NOMO-1 treated with dmso at 0.1 percent for 144 hours (cell line): ENCODE measurements around the gene ILDR1.
"Not testable (repeated sequence)": the region's sequence is repeated elsewhere in the genome, so short reads cannot be mapped to it uniquely, and the experiment has no call there.

ENCODE experiments used
- DNase-seq: peaks from one replicate; lab custom pipeline; 2025; ENCODE audit not compliant: unreplicated experiment; lab: John Stamatoyannopoulos, UW

ILDR1 gene

DNA sequence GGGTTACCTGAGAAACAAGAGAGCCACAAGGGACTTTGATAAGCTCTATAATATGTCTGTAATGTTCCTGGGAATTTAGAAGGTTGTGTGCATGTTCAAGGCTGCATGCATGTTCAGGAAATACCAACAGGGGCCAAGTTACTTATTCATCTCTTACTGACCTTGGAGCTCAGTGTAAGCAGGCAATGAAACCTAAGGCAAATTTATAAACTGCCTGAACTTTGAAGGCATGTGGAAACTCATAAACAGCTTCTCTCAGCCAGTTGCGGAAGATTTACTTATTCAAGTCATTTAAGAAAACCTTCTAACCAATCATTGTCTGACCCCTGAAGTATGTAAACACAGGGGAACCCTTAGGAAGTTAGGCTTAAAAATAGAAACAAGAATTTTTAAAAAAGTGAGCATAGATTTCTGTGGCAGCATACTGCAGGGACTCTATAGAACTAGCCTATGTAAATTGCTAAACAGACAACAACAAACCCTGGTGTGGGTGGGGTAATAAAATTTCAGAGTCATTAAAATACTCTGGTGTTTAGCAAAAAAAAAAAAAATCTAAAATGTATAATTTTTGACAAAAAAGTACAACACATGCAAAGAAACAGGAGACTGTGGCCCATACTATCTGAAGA is 70.6 kb downstream of the ILDR1 start:
- no peak for DNase-seq

DNA sequence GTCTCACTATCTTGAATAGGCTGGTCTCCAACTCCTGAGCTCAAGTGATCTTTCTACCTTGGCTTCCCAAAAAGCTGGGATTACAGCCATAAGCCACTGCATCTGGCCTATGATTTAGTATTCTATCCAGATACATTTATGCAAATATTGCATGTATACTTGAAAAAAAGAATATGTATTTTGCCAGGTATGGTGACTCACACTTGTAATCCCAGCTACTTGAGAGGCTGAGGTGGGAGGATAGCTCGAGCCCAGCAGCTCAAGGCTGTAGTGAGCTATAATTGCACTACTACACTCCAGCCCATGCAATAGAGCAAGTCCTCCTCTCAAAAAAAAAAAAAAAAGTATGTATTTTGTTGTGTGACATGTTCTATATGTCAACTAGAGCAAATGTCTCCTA is 73.4 kb downstream of the ILDR1 start:
- no peak for DNase-seq

DNA sequence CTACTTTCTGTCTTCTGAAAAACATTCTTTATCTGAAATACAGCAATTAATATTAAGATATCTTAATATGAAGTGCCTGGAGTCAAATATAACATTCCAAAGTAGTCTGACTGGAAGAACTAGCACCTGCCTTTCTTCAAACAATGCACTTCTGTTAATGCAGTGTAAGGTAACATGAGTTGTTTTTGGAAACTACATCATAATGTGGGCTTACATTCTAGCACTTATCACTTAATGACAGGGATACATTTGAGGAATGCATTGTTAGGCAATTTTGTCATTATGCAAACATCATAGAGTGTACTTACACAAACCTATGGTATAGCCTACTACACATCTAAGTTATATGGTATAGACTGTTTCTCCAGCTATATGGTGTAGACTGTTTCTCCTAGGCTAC is 78.6 kb downstream of the ILDR1 start:
- DNase-seq, result no peak

DNA sequence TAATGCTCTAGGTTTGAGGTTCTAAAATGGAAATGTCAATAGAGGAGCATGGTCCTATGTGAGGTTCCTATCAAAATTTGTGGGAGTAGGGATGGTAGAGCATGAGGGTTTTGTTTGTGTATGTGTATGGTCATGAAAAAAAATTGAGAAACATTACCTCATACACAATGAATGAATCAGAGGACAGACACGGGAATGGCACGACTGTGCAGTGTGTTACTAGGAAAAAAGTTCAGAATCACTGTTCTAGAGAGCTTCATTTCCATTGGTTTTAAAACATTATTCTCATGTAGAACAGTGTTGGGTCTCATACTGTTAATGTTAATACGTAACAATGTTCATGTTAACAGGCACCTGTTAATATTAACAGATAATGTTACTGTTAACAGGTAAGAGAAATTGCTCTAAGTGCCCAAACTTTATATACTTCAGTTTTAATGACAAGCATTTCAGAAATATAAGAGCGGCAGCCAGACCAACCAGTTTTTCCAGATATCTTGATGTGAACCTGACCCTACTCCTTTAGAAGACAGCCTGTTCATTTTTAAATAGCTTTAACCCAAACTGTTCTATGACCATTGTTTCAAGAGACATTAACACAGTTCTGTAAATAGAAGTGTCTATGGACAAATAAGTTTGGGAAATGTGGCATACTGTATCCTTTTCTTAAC is 79.8 kb downstream of the ILDR1 start:
- no peak for DNase-seq

DNA sequence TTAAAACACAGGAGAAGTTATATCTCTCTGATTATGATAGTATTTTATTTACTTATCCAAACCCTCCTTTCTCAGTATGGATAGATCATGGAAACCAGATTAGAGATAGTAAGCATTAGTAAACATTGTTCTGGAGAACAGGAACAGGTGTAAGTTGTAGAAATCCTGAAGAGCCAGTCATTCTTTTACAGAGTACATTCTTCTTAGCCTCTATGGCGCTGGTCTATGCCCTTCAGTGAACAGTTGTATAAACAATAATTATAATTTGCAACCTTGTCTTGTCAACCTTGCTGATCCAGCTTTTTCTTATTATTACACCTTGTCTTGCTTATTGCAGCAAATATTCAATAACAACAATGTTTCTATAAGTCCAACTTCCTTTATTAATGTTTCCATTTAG is 80.5 kb downstream of the ILDR1 start:
- no peak for DNase-seq

DNA sequence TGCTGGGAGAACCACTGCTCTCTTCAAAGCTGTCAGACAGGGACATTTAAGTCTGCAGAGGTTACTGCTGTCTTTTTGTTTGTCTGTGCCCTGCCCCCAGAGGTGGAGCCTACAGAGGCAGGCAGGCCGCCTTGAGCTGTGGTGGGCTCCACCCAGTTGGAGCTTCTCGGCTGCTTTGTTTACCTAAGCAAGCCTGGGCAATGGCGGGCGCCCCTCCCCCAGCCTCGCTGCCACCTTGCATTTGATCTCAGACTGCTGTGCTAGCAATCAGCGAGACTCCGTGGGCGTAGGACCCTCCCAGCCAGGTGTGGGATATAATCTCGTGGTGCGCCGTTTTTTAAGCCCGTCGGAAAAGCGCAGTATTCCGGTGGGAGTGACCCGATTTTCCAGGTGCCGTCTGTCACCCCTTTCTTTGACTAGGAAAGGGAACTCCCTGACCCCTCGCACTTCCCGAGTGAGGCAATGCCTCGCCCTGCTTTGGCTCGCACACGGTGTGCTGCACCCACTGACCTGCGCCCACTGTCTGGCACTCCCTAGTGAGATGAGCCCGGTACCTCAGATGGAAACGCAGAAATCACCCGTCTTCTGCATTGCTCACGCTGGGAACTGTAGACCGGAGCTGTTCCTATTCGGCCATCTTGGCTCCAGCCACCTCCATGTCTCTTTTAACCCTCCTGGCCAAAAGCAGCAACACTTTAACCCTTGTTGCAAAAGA is 83.7 kb downstream of the ILDR1 start:
- not testable (repeated sequence) for DNase-seq
